Activated CD8-positive, alpha-beta memory T cell treated with anti-CD3 and anti-CD28 coated beads for 1 hour (primary cell): ENCODE data around the gene BCL11A.

ENCODE experiments used
- DNase-seq, 2 donors: peaks; one replicate each; pipeline ENCODE4 v3.0.0-alpha.2; 2020; ENCODE audit warnings: low read depth in 1 of 2; ENCODE audit errors: extremely low read depth in 1 of 2

The BCL11A gene

GRCh38 chr2:60489289-60489688 is 64.2 kb downstream of the BCL11A start:
- DNase-seq = no peak

GRCh38 chr2:60488291-60488690 is 65.2 kb downstream of the BCL11A start:
- DNase-seq = no peak

DNA sequence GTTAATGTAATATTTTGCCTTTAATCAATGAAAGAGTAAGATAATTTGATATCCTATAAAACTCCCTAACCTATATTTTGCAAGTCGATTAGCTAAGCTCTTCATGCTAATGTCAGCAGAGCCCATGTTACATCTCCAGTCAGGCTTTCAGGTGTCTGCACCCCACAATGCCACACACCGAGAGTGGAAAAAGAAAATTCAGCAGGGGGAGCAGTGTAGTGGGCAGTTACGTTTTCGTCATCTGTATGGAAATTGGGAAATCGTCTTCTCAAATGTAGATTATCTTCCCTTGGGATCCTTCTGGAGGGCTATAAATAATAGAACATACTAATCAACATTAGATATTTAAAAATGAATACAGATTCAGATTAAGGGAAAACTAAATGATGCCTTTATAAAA is 66.3 kb downstream of the BCL11A start:
- DNase-seq = no peak

- no peak for DNase-seq
These were observed 66.9 kb downstream of the BCL11A start for GRCh38 chr2:60486551-60486950.

DNA sequence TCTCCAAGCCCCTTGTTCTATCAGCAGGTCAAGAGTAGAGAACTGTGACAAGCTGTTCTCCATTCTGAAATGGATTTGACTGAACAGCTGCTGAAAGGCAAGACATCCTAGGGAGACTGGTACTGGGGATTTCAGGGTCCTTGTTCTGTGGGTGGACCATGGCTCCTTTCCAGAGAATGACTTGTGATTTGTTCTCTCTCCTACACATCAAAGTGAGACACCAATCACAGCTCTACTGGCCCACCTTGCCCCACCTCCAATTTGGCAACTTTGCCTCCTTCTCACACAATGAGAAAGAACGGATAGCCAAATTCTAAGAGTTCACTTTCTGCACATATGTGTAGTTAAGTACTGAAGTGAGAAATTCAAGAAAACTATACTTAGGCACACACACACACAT is 67.4 kb downstream of the BCL11A start:
- no peak for DNase-seq

DNA sequence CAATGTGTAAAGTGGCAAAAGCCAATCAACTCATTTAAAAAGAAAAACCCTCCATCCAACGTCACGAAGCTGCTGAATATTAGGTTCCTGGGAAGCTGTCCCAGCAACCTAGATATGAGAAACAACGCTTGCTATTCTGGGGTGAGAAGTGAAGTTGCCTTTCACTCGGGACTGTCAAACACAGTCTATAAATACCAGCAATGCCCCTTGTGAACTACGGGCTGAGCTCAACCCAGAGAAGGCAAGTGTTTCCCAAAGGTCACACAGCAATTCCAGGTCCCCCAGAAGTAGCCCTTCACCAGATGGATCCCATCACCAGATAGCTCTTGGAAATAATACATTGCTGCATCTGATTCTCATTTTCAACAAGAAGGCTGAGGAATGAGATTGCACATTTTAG is 67.9 kb downstream of the BCL11A start:
- DNase-seq = no peak

GRCh38 chr2:60485055-60485454 is 68.4 kb downstream of the BCL11A start:
- DNase-seq = no peak

DNA sequence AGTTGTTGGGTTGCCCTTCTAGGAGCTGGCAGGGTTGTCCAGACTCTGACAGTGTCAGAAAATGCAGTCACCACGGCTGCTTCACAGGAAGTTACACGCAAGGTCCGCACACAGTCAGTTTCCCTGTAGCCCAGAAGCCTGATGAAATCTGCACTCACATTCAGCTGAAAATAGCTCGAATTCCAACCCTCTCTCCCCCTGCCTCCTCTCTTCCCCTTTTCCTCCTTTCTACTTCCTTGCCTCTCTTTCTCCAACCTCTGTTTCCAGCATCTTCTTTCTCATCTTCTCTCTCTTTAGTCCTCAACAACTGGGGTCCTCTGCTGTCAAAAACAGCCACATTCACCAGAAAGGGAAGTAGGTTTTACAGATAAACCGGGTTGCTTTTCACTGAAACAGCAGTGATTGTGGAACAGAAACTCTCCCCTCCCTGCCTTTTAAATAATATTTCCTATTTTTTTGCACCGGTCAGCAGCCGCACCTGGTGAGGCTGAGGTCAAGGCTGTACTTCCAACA is 69.3 kb downstream of the BCL11A start:
- no peak for DNase-seq

- no peak for DNase-seq
These were observed 70.1 kb downstream of the BCL11A start for GRCh38 chr2:60483401-60483800.

DNA sequence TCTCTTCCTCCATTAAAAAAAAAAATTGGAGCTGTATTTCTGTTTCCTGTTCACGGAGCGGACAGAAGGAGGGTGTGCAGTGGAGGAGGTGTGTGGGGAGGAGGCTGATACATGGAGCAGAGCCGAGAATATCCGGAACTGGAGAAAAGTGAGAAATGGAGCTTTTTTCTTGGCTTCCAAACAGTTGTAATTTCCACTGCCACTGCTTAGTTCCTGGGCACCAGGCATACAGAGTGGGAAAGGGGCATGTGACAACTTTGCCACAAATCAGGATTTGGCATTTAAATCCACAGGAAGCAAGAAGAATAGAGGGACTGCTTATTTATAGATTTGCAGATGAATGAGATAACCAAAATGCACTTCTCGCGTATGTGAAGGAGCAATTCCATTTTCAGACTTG is 71.2 kb downstream of the BCL11A start:
- no peak for DNase-seq

DNA sequence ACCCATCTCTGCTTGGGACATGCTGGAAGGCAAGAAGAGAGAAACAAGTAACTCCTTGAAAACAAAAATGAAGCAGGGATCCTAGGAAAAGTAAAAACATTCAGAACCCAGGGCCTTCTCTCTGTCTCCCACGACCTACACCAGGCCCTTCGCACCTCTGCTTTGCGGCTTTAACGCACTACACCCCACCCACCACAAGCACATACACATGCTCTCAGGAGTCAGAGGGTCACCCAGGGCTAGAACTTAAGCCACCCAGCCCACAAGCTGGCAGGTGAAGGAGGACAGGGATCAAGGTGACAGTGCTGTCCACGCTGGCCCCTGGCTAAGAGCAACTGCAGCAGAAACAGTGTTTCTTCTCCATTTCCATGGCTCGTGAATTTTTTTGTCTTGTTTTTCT is 72.2 kb downstream of the BCL11A start:
- no peak for DNase-seq

- no peak for DNase-seq
These were observed 73.2 kb downstream of the BCL11A start for GRCh38 chr2:60480089-60480773.

DNA sequence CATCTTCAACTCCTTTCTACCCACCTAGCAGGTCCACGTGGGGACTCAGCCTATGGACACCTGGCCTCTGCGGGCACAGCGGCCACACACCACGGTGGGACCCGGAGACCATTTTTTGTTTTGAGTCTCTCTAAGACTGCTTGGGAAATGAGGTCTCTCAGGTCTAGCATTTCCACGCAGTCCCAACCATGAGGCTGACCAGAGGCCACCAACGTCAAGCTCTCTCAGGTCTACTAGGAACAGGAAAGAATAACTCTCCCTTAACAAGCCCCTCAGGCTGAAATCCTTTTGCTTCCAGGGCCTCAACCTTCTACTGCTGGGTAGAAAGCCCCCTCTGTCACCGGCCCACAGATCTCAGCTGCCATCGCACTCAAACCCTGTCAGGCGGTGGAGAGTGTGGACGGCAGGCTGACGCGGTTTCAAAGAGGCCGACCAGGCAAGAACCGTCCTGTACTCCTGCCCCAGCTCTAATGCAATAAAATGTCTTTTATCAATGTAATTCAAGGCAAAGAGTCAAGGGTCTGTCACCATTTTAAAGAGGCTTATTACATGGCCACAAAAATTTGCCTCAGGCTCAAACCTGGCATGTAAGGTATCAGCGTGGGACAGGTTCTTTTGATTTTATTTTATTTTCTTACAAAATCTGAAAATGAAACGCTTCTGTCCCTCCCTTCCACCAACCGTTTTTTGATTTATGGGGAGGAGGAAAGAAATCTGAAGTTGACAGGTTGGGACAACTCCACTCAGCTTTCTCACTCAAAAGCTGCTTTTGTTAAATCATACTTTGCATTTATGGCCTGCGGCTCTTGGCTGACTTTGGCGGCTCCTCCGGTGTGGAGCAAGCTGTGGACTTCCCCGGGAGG is 74.0 kb downstream of the BCL11A start:
- no peak for DNase-seq

DNA sequence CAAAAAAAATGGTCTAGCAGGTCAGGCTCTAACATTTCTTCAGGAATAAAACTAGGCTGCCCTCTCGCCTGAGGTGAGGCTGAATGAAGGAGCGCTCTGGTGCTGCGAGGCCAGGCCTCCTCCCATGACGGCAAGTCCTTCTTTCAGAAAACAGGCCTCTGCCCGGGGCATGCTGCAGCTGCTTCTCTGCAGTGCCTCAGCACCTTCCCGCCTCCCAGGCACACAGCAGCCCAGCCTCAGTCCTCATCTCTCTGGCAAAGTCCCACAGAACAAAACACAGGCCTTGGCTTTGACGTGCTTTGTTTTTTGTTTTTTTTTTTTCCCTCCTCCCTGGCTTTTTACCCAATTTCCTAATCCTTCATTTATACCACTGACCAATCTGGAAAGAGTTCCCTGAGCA is 74.8 kb downstream of the BCL11A start:
- DNase-seq = no peak

DNA sequence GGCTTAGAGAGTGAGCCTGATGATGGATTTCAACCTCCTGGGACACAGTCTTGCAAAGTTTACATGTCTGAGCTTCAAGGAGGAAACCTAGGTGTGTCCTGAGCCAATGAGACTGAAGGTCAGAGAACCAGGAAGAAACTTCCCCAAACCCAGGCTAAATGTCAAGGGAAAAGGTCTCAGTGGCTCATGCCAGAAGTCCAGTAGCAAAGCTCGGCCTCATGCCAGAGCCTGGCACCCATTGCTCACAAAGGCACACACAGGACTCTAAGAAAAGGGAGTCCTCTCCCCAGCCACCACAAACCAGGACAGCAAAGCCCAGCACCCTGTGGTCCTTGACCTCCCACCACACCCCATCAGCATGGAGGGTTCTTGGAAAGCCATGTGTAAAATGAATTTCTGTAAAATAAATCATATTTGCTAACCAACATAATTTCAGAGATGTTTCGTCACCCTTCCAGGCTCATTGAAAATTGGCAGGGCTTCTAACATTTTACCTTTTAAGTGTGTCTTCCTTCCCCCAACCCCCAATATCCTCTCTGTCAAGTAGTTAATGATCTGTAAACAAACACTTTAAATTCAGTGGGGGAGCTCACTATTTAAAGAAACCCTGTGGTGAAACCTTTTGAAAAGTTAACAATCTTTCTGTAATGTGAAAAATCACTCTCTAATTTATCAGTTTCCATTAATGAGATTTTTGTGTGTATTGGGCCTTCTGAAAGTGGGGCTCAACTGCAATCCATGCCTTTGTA is 77.1 kb downstream of the BCL11A start:
- no peak for DNase-seq

DNA sequence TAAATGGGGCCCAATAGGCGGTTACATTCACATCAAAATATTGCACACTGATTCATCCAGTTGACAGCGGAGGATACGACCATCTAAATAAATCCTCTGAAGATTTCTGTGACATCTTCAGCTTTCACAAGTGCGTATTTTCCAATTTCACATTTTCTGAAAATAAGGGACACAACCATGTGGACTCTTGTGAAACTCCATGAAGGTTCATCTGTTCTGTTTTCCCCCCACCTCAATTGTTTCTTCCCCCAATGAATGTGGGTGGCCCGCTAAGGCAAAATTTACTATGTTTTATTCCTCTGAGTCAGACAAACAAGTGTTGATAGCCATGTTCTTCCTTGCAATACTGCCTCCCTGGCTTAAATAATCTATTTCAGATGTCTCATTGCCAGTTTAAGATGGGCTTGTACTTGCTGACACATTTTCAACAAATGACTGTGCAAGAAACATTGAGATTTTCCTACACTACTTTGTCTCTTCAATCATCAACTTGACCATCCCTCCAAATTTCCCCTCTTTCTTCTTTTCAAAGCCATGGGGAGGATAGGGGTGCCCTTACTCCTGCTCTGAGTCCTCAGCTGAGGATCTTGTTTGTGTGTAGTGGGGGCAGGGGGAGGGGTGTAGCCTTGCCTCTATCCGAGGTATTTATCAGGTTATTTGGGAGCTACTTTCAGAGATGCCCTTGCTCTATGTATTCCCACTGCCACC is 78.2 kb downstream of the BCL11A start:
- DNase-seq = no peak

DNA sequence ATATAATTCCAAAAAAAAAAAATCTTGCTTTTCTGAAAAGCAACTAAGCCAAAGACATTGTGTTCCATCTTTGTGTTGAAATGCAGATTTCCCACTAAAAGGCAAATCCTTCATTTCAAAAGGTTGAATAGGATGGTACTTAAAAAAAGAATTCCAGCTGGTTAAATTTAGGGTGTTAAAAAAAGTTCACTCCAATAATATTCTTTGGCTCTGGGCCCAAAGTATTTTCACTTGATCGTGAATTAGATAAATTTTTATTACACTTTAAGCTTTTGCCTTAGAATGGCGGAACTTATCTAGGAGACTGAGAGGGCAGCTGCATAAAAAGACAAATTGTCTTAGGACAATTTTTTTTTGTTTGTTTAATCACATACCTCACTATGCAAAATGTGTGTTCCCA is 79.2 kb downstream of the BCL11A start:
- no peak for DNase-seq

DNA sequence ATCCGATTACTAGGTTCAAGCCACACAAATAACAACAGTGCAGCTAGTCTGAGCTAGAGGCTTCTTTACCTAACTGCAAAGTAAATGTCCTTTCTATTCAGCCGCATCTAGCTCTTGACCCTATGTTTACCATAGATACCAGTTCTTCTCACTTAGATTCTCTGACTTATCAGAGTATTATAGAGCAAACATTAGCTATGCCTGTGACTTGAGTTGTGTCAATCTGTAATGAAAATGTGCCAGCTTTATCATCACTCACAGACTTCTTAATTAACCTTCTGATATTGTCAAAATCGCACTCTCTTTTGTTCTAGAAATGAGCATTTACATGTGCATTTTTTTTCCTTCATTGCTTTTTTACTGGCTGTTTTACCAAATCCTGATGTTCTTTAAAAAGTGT is 79.9 kb downstream of the BCL11A start:
- no peak for DNase-seq

GRCh38 chr2:60472663-60473289 is 80.7 kb downstream of the BCL11A start:
- DNase-seq = no peak

DNA sequence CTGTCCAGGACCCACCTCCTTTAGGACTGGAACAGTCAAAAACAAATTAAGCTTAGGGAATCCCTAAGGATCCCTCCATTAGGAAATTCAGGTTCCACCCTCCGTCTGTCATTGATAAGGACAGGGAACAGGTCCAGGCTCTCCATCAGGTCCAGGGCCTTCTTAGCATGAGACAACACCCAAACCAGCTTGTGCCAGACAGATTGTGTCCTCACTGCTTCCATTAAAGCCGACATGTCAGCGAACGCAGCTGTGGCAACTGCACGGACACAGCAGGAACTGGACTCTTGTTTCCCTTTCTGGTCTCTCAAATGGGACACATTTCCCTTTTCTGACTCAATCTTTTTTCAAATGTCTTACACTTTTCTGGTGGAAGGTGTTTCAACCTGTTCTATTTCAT is 81.4 kb downstream of the BCL11A start:
- no peak for DNase-seq
